ENCODE results near the gene ELMO3. TPM values are rescaled to one million over a fixed set of nuclear protein-coding genes. Genes with fewer than 3 reads are reported as not detected.
A peak's percentile ranks its signal among the peaks of the same experiment; 100 is the strongest.

Gene ELMO3, protein sequence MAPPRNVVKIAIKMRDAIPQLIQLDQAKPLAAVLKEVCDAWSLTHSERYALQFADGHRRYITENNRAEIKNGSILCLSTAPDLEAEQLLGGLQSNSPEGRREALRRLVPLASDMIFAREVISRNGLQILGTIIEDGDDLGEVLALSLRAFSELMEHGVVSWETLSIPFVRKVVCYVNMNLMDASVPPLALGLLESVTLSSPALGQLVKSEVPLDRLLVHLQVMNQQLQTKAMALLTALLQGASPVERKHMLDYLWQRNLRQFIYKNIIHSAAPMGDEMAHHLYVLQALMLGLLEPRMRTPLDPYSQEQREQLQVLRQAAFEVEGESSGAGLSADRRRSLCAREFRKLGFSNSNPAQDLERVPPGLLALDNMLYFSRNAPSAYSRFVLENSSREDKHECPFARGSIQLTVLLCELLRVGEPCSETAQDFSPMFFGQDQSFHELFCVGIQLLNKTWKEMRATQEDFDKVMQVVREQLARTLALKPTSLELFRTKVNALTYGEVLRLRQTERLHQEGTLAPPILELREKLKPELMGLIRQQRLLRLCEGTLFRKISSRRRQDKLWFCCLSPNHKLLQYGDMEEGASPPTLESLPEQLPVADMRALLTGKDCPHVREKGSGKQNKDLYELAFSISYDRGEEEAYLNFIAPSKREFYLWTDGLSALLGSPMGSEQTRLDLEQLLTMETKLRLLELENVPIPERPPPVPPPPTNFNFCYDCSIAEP
- total RNA-seq: 0.11 and 0.13 TPM in 2 replicates

DNA sequence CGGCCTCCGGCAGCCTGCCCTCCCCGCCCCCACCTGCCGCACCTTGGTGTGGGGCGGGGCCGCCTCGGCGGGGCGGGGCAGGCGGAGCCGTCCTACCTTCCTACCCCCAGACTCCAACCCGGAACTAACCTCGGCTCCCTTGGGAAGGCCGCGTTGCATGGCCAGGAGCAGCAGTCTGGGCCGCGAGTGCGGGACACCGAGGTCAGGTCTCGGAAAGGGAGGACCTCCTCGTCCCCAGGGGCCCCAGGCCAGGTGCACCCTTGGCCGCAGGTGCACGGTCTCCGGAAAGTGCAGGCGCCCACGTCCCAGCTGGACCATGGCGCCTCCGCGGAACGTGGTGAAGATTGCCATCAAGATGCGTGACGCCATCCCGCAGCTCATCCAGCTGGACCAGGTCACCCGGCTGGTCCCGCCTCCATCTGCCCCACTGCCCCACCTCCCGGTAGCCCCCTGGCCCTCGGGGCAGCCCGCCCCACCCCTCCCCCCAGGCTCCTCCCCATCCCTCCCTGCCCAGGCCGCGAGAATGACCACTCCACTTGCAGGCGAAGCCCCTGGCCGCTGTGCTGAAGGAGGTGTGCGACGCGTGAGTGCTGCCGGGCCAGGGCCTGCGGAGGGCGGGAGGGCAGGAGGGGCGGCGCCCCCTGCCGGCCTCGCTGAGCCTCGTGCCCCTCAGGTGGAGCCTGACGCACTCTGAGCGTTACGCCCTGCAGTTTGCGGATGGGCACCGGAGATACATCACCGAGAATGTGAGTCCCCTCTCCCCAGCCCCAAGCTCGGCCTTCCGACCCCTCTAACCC is at the start of gene ELMO3:
Gene ELMO3, plus strand, starts transcription at position 121 of the 797 bp plus-strand sequence. Its CDS starts 196 bp downstream, at position 317.

DNA sequence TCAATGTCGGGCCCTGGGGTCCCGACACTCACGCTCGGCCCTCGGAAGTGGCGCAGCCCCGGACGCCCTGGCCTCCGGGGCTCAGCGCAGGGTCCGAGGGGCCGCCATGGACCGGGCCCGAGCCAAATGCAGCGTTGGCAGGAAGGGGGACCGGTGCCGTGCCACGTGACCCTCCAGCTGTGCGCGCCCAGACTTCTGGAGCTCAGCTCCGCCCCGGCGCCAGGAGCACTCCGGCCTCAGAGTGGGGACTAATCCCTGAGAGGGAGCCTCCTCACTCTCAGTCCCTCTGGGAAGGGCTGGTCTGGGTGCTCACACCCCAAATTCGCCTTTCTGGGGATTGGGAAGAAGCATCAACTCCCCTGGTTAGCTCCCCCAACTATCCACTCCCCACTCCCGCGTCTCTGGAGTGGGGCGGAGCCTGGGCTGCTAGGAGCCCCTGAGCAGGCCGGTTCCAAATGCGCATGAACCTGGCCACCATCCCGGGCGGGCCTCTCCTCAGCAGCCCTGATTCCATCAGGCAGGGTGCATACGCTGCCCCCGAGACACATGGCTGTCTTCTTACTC is 48.0 kb upstream of the ELMO3 start, which contains the start of gene B3GNT9:
Gene B3GNT9, minus strand, starts transcription at position 166 of the 564 bp plus-strand sequence. CDS start 513 bp downstream, outside the sequence.

DNA sequence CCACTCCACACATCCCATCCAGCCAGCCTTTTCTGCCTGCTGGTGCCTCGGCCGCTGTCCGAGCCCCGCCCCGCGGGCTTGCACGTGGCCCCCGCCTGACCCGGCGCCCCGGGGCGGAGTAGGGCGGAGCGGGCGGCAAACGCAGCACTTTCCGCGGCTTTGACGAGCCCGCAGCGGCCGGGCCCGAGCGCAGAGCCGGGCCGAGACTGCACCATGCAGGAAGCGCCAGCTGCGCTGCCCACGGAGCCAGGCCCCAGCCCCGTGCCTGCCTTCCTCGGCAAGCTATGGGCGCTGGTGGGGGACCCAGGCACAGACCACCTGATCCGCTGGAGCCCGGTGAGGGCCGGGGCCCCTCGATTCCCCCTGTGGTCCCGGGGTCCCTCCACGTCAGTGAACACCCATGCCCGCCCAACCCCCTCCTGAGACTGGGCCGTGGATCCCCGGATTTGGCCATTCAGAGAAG is 34.3 kb upstream of the ELMO3 start, which contains the start of gene HSF4:
Gene HSF4, plus strand, starts transcription at position 147 of the 463 bp plus-strand sequence. Its CDS starts 67 bp downstream, at position 214.

DNA sequence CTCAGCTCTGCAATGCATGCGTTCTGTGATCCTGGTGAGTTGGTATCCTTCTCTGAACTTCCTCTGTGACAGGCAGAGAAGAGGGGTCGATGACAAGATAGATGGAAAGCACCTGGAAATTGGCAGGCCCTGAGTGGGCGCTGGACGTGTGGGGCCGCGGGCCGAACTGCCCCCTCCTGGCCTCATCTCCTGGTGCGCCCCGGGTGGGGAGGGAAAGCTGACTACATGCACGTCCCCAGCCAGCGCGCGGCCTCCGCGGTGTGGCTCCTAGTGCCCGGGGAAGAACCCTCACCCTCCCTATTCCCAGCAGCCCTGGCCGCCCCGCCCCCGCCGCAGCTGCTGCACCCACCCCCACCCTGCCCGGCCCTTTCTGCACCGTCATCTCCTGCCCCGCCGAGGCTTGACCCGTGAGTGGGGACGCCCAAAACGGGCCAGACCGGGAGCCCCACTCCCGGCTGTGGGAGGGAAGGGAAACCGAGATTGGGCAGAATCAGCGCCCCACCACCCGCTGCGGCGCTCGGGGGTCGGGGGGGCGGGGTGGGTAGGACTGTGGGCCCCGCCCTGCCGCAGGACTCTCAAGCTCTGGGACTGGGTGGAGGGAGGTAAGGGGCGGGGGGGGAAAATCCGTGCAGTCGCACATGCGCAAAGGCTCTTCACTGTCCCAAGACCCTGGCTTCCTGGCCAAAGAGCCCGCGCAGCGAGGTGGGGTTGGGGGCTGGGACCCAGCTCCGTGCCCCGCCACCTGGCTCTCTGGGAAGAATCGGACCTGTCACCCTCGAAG is 28.6 kb upstream of the ELMO3 start, which contains the start of gene NOL3:
Gene NOL3, plus strand, starts transcription at position 371 of the 781 bp plus-strand sequence.

DNA sequence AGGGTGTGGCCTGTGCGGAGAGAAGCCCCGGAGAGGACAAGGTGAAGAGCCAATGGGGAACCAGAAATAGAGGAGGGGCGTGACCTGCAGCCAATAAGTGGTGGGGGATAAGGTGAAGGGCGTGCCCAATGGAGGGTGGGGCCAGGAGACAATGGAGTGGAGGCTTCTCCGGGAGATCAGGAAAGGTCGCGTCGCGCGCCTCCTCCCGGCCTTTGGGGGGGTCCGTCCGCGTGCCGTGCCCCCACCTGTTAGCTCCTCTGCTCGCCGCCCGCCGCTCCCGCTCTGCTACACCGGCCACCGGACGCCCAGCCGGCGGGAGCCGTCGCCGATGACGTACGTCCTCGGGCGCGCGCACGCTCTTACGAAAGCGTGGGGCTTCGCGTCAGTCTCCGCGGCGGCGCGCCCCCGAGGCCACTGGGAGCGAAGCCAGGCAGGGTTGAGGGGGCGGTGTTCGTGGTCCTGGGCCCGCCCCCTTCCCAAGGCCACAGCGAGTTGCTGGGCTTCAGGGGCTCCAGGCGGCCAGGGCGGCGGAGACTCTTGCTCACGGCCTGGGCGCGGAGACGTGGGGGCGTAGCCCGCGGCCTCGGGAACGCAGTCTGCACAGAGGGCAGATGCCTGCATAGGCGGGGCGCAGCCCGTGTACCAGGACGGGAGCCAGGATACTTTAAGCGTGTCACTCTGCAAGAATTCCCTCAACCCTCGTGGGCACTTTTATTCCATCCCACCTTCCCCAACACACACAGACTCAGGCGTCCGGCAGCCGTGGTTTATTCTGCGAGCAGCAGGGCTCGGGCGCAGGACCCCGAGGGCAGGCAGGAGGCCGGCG is 15.1 kb upstream of the ELMO3 start, which contains the start of gene MATCAP1:
Gene MATCAP1, minus strand, starts transcription at position 337 of the 826 bp plus-strand sequence. CDS start 3,353 bp downstream, outside the sequence.

DNA sequence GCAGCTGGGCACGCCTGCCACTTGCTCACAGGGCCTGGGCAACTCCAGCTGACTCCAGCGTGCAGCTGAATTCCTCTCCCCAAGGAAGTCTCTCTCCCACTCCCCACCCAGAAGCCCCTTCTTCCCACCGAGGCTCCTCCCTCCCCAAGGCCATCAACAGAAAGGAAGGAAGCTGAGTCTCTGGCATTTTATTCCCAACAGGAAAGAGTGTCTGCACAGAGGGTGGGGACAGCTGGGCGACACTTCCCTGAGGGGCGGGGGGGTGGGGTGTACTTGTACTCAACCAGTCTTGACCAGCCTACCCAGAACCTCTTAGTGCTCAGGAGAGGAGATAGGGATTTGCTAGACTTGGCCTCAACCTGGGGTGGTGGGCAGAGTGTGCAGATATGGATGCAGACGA is 8.9 kb upstream of the ELMO3 start, which contains the start of gene EXOC3L1:
Gene EXOC3L1, minus strand, starts transcription at position 96 of the 400 bp plus-strand sequence. CDS start 460 bp downstream, outside the sequence.

DNA sequence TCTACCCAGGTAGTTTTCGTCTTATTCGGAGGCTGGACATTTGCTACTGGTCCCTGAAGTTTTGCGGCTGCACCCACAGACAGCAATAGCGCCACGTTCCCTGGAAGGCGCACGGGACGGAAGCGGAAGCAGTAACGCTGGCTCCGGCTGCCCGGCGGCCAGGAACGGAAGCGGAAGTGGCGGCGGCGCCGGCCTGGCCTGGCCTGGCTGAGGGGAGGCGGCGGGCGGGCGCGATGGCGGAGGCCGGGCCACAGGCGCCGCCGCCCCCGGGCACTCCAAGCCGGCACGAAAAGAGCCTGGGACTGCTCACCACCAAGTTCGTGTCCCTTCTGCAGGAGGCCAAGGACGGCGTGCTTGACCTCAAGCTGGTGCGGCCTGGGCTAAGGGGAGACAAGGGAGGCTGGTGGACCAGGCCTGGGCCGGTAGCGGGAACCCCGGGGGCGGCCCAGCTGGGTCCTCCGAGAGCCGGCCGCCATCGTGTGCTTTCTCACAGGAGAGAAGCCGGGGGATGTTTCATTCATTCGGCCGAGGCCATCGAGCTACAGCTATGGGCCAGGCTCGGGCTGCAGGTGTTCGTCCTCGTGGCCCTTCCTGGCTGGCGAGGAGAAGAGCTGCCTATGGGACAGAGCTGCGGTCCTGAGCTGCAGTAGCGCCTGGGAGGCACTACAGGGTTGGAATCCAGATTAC is 6.8 kb upstream of the ELMO3 start, which contains the start of gene E2F4:
Gene E2F4, plus strand, starts transcription at position 161 of the 687 bp plus-strand sequence. Its CDS starts 73 bp downstream, at position 234.

DNA sequence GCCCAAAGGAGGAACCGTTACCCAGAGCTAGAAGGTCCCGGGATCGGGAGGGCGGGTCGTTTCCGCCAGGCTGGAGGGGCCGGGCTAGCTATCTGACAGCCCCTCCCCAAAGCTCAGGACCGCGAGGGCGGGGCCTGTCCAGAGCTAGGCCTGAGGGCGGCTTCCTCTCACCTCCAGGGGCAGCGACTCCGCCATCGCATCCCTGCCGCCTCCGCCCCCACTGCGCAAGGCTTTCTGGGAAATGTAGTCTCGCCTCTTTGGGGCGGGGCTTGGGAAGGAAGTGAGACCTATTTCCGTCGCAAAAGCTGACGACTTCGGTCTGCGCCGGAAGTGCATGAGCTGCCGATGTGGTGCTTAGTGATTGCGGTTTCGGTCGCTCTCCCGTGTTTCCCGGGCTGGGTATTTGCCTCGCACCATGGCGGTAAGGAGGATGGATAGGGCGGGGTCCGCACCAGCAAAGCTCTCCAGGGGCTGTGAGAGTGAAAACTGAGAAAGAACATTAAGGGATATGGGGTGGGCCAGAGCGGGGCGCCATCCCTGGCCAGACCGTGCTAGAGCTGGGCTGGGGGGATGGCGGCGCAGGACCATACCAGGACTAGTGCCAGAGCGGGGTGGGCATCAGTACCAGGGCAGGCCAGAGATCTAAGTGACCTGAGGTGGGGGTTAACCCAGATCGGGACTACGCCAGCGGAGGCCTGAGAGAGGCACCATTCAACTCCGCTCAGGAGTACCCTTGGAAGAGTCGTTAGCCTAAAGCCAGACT is 28.1 kb downstream of the ELMO3 start, which contains the start of gene TMEM208:
Gene TMEM208, plus strand, starts transcription at position 327 of the 763 bp plus-strand sequence. Its CDS starts 89 bp downstream, at position 416.

DNA sequence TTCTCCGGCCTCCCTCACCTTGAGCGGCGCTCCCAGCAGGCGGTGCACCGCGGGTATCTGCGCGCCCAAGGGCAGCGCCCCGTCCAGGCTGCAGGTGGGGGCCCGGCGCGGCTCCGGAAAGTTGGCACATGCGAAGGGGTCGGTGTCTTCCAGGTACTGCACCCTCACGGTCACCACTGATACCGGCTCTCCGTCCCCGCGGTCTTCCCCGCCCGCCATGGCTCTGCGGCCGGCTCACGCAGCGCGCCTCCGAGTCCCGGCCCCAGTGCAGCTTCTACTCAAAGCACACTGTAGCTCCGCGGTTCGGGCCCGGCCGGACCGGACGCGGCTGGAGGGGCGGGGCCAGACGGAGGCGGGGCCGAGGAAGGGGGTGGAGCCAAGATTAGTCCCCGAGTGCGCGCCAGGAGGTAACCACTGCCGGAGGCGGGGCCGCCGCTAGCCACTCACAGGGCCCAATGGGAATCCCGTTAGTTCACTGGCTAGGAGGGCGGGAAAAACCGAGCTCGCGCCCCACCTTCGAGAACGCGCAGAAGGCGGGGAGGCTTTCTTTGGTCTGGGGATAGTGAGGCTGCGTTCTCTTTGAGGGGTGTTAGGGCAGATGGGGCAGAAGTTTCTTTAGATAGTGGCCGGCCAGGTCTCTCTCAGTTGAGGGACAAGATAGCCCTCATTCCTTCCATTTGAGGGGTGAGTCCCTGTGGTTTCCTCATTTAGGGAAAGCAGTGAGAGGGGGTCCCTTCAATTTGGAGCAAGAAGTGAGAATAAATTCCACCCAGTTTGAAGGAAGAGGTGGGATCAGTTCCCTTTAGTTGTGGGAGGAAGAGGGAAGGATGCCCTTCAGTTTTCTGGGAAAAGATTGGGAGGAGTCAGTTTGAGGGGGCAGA is 48.5 kb downstream of the ELMO3 start, which contains the start of gene FHOD1:
Gene FHOD1, minus strand, starts transcription at position 290 of the 881 bp plus-strand sequence. Its CDS starts 71 bp downstream, at position 219.

DNA sequence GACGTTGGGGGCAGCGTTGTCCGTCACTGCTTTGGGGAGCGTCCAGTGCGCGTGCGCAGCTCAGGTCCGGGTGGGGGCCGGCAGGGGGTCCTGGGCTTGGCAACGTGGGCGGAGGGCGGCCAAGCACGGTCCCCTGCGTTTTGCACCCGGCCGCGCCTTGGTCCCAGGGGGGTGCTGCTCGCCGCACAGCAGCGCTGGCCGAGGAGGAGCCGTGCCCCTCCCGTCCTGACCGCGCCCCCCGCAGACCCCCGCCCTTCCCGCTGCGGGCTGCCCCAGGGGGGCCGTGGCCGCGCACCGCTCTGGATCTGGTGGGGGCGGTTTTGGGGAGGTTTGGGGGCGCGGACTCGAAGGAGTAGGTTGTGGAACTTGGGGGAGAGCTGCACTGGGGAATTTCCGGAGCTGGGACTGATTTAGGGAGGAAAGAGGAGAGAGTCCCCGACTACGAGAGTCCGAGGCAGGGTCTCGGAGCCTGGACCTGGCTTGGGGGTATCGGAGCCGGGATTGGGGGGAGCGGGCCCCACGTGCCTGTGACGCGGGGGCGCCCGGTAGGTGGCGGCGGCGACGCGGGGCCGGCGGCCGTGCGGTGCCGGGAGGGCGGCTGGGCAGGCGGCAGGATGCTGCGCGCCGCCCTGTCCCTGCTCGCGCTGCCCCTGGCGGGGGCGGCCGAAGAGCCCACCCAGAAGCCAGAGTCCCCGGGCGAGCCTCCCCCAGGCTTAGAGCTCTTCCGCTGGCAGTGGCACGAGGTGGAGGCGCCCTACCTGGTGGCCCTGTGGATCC is 49.7 kb downstream of the ELMO3 start, which contains the start of gene SLC9A5:
Gene SLC9A5, plus strand, starts transcription at position 579 of the 777 bp plus-strand sequence. Its CDS starts 36 bp downstream, at position 615.

Small RNAs within 50 kb of the gene (small RNA-seq; reads per million reads assigned to genes)
- 0.65 reads per million, percentile 22 among the genes with 10 or more reads in this experiment for gene MIR328

Other genes starting within 250 kb of the ELMO3 start
- 0.86 TPM in 1 of 2 replicates, not detected in the other for gene CES3, start 237.9 kb upstream of the ELMO3 start, total RNA-seq
- gene CES4A, start 210.5 kb upstream of the ELMO3 start, total RNA-seq: 3.6 and 5.0 TPM in 2 replicates
- 95.6 and 99.8 TPM in 2 replicates for gene CBFB, start 170.0 kb upstream of the ELMO3 start, total RNA-seq
- gene PHAF1, start 89.2 kb upstream of the ELMO3 start, total RNA-seq: 19.1 and 20.8 TPM in 2 replicates
- gene B3GNT9, start 48.1 kb upstream of the ELMO3 start, total RNA-seq: 45.9 and 50.6 TPM in 2 replicates
- 12.2 and 13.5 TPM in 2 replicates for gene TRADD, start 39.2 kb upstream of the ELMO3 start, total RNA-seq
- gene FBXL8, start 39.2 kb upstream of the ELMO3 start, total RNA-seq: 11.2 and 12.7 TPM in 2 replicates
- gene HSF4, start 34.4 kb upstream of the ELMO3 start, total RNA-seq: 3.0 and 4.4 TPM in 2 replicates
- 14.6 and 14.9 TPM in 2 replicates for gene NOL3, start 28.6 kb upstream of the ELMO3 start, total RNA-seq
- 3.7 and 4.2 TPM in 2 replicates for gene MATCAP1, start 15.2 kb upstream of the ELMO3 start, total RNA-seq
- gene EXOC3L1, start 9.0 kb upstream of the ELMO3 start, total RNA-seq: not detected in 2 replicates
- 38.9 and 43.9 TPM in 2 replicates for gene E2F4, start 7.0 kb upstream of the ELMO3 start, total RNA-seq
- 28.1 and 35.4 TPM in 2 replicates for gene TMEM208, start 28.0 kb downstream of the ELMO3 start, total RNA-seq
- gene FHOD1, start 48.4 kb downstream of the ELMO3 start, total RNA-seq: 7.8 and 9.0 TPM in 2 replicates
- gene SLC9A5, start 49.8 kb downstream of the ELMO3 start, total RNA-seq: 0.86 and 1.0 TPM in 2 replicates
- 18.0 and 19.1 TPM in 2 replicates for gene PLEKHG4, start 80.4 kb downstream of the ELMO3 start, total RNA-seq
- 0.11 TPM in 1 of 2 replicates, not detected in the other for gene KCTD19, start 127.6 kb downstream of the ELMO3 start, total RNA-seq
- 0.43 TPM in 1 of 2 replicates, not detected in the other for gene LRRC36, start 127.7 kb downstream of the ELMO3 start, total RNA-seq
- 0.22 and 0.52 TPM in 2 replicates for gene TPPP3, start 194.4 kb downstream of the ELMO3 start, total RNA-seq
- gene ZDHHC1, start 217.3 kb downstream of the ELMO3 start, total RNA-seq: 7.5 and 9.1 TPM in 2 replicates
- 0.11 TPM in 1 of 2 replicates, not detected in the other for gene HSD11B2, start 232.0 kb downstream of the ELMO3 start, total RNA-seq

Measured in articular chondrocyte of knee joint (primary cell).